Mesenchymal stem cell (in vitro differentiated cells and primary cell): Measurements from ENCODE around the gene DCST1.

Source experiments
- DNase-seq: peaks from one replicate; pipeline ENCODE4 v3.0.0-alpha.2; 2013
- H2AFZ ChIP-seq: one replicate; pipeline ENCODE4 v1.6.1; 2013; ENCODE audit warnings: low read depth, mild to moderate bottlenecking, control low read depth, inconsistent platforms, low read length, moderate library complexity
- H2AK5ac ChIP-seq: 2 replicates; pipeline ENCODE4 v1.6.1; 2013; ENCODE audit warnings: low read length, moderate library complexity, mild to moderate bottlenecking, inconsistent platforms; ENCODE audit not compliant: severe bottlenecking
- H2BK120ac ChIP-seq: one replicate; pipeline ENCODE4 v1.6.1; 2013; ENCODE audit warnings: low read depth, mild to moderate bottlenecking, inconsistent platforms, low read length, moderate library complexity
- H2BK12ac ChIP-seq, 2 experiments: one replicate each; pipeline ENCODE4 v1.6.1; 2013; ENCODE audit warnings: inconsistent platforms in 2 of 2, low read length in 2 of 2, mild to moderate bottlenecking in 2 of 2, moderate library complexity in 2 of 2, control low read depth in 1 of 2
- H2BK15ac ChIP-seq: one replicate; pipeline ENCODE4 v1.6.1; 2013; ENCODE audit warnings: mild to moderate bottlenecking, low read depth, inconsistent platforms; ENCODE audit not compliant: poor library complexity, severe bottlenecking
- H2BK5ac ChIP-seq: 2 replicates; pipeline ENCODE4 v1.6.1; 2013; ENCODE audit warnings: low read depth, mild to moderate bottlenecking, low read length, control low read depth, inconsistent platforms; ENCODE audit not compliant: poor library complexity, severe bottlenecking
- H3K14ac ChIP-seq, 2 experiments: one replicate each; pipeline ENCODE4 v1.6.1; 2013; ENCODE audit warnings: inconsistent platforms in 2 of 2, low read length in 2 of 2, control low read depth in 1 of 2, mild to moderate bottlenecking in 1 of 2, moderate library complexity in 1 of 2
- H3K18ac ChIP-seq, 2 experiments: one replicate each; pipeline ENCODE4 v1.6.1; 2013; ENCODE audit warnings: inconsistent platforms in 2 of 2, low read length in 2 of 2, control low read depth in 1 of 2, low read depth in 1 of 2, mild to moderate bottlenecking in 1 of 2
- H3K23ac ChIP-seq, 2 experiments: one replicate each; pipeline ENCODE4 v1.6.1; 2013; ENCODE audit warnings: inconsistent platforms in 2 of 2, low read length in 2 of 2, mild to moderate bottlenecking in 2 of 2, moderate library complexity in 2 of 2, control low read depth in 1 of 2
- H3K27ac ChIP-seq: 2 replicates; pipeline ENCODE4 v1.5.1; 2013; ENCODE audit warnings: mild to moderate bottlenecking, moderate library complexity, low read length, control low read depth, inconsistent platforms; ENCODE audit not compliant: poor library complexity, severe bottlenecking
- H3K27me3 ChIP-seq, 2 experiments: 2 replicates each; pipeline versions ENCODE4 v1.6.1 to v1.7.0; 2013; ENCODE audit warnings: low read length in 2 of 2, mild to moderate bottlenecking in 2 of 2, moderate library complexity in 2 of 2, control low read depth in 1 of 2, inconsistent platforms in 1 of 2; ENCODE audit not compliant: control insufficient read depth in 1 of 2, insufficient read depth in 1 of 2
- H3K36me3 ChIP-seq, 2 experiments: 2 replicates each; pipeline versions ENCODE4 v1.6.1 to v1.7.0; 2013; ENCODE audit warnings: low read length in 2 of 2, control low read depth in 1 of 2, inconsistent platforms in 1 of 2, low read depth in 1 of 2, mild to moderate bottlenecking in 1 of 2; ENCODE audit not compliant: insufficient read depth in 2 of 2, control insufficient read depth in 1 of 2
- H3K4ac ChIP-seq, 2 experiments: one replicate each; pipeline ENCODE4 v1.6.1; 2013; ENCODE audit warnings: inconsistent platforms in 2 of 2, low read length in 2 of 2, mild to moderate bottlenecking in 2 of 2, moderate library complexity in 2 of 2, control low read depth in 1 of 2, low read depth in 1 of 2
- H3K4me1 ChIP-seq: 2 replicates; pipeline ENCODE4 v1.6.1; 2013; ENCODE audit warnings: low read depth, low read length, control low read depth; ENCODE audit not compliant: control insufficient read depth, insufficient read depth
- H3K4me2 ChIP-seq: 2 replicates; pipeline ENCODE4 v1.6.1; 2013; ENCODE audit warnings: low read length, mild to moderate bottlenecking, inconsistent platforms; ENCODE audit not compliant: poor library complexity, severe bottlenecking
- H3K4me3 ChIP-seq, 2 experiments: 2 replicates each; pipeline versions ENCODE4 v1.5.1 to v1.7.0; 2013; ENCODE audit warnings: low read length in 2 of 2, mild to moderate bottlenecking in 2 of 2, control low read depth in 1 of 2, low read depth in 1 of 2; ENCODE audit not compliant: insufficient read depth in 1 of 2
- H3K79me1 ChIP-seq: replicated peaks from 2 replicates; pipeline ENCODE4 v1.6.1; 2013; ENCODE audit warnings: mild to moderate bottlenecking, control low read depth, low read length, inconsistent platforms; ENCODE audit not compliant: poor library complexity, severe bottlenecking
- H3K9ac ChIP-seq: 2 replicates; pipeline ENCODE4 v1.7.0; 2013; ENCODE audit warnings: mild to moderate bottlenecking, low read length, moderate library complexity
- H3K9me3 ChIP-seq: 2 replicates; pipeline ENCODE4 v1.7.0; 2013; ENCODE audit warnings: mild to moderate bottlenecking, low read length; ENCODE audit not compliant: control insufficient read depth
- H4K8ac ChIP-seq: one replicate; pipeline ENCODE4 v1.6.1; 2013; ENCODE audit warnings: inconsistent platforms, mild to moderate bottlenecking, low read length, moderate library complexity
- H4K91ac ChIP-seq: one replicate; pipeline ENCODE4 v1.6.1; 2013; ENCODE audit warnings: mild to moderate bottlenecking, low read length, inconsistent platforms
- WGBS: methylation state at CpG from one replicate; pipeline ENCODE4 v1.1.7; 2013; ENCODE audit warnings: mixed read lengths; 5-methylcytosine and 5-hydroxymethylcytosine counted together

The DCST1 gene

GRCh38 chr1:155083865-155084721 lies 50.5 kb downstream of the DCST1 start:
- Histone ChIP-seq H2BK120ac (no peak overlapping the region), H3K27ac (no peak overlapping the region), H3K4me2 (peak overlapping the region; percentile 62), H3K4me1 (peaks cover 59% of the 10 kb centered on the region), H3K18ac (no peak overlapping the region), H3K14ac (peak overlapping the region in 1 of 2 experiments; percentile 6), H2BK12ac (peak overlapping the region in 1 of 2 experiments; percentile 0), H4K8ac (peak overlapping the region; percentile 65), H4K91ac (no peak overlapping the region), H2BK15ac (peak overlapping the region; percentile 21), H3K9me3 (no peaks in the 10 kb centered on the region), H3K36me3 (peaks cover 0 to 4% of the 10 kb centered on the region in 2 experiments), H3K27me3 (peaks cover 51 to 52% of the 10 kb centered on the region in 2 experiments), H3K4ac (peak overlapping the region in 1 of 2 experiments; percentile 37), H2AFZ (peak overlapping the region; percentile 44), H2BK5ac (no peak overlapping the region), H3K79me1 (no peaks in the 10 kb centered on the region), H2AK5ac (no peak overlapping the region), H3K9ac (peak overlapping the region; percentile 81), H3K4me3 (peak overlapping the region in 1 of 2 experiments; percentile 84), H3K23ac (no peak overlapping the region)
- DNase-seq: peak; percentile 48
- WGBS: 46% methylated on average over 16 of the region's 21 CpGs

- H2BK12ac ChIP-seq: peak overlapping the region in 1 of 2 experiments; percentile 8
- peak; percentile 96 for DNase-seq
- H3K9ac ChIP-seq: peak overlapping the region; percentile 81
- under 1% methylated on average over 67 of the region's 67 CpGs for WGBS
- peaks cover 51% of the 10 kb centered on the region for H3K4me1 ChIP-seq
- no peak overlapping the region for H2BK5ac ChIP-seq
- no peak overlapping the region for H2BK15ac ChIP-seq
- H2AK5ac ChIP-seq: no peak overlapping the region
- no peak overlapping the region for H3K14ac ChIP-seq
- H2BK120ac ChIP-seq: peak overlapping the region; percentile 23
- no peaks in the 10 kb centered on the region for H3K79me1 ChIP-seq
- no peak overlapping the region for H3K23ac ChIP-seq
- peak overlapping the region; percentile 89 for H3K27ac ChIP-seq
- peak overlapping the region; percentile 72 for H2AFZ ChIP-seq
- no peak overlapping the region for H4K91ac ChIP-seq
- H3K4me2 ChIP-seq: peak overlapping the region; percentile 92
- peak overlapping the region in 1 of 2 experiments; percentile 46 for H3K18ac ChIP-seq
- H4K8ac ChIP-seq: peak overlapping the region; percentile 77
- H3K9me3 ChIP-seq: no peaks in the 10 kb centered on the region
- H3K27me3 ChIP-seq: peaks cover 43 to 44% of the 10 kb centered on the region in 2 experiments
- no peak overlapping the region for H3K4ac ChIP-seq
- H3K36me3 ChIP-seq: peaks cover 0 to 4% of the 10 kb centered on the region in 2 experiments
- H3K4me3 ChIP-seq: peak overlapping the region; percentile 73 to 84
These were observed 51.3 kb downstream of the DCST1 start for GRCh38 chr1:155084722-155085503.

GRCh38 chr1:155085504-155086127 lies 52.0 kb downstream of the DCST1 start:
- peak overlapping the region; percentile 64 for H3K9ac ChIP-seq
- H3K4me1 ChIP-seq: peaks cover 44% of the 10 kb centered on the region
- no peak overlapping the region for H2AK5ac ChIP-seq
- H2BK120ac ChIP-seq: no peak overlapping the region
- H3K18ac ChIP-seq: no peak overlapping the region
- H3K27me3 ChIP-seq: peaks cover 36 to 39% of the 10 kb centered on the region in 2 experiments
- H3K27ac ChIP-seq: peak overlapping the region; percentile 15
- peak overlapping the region; percentile 83 for H2AFZ ChIP-seq
- no peak overlapping the region for H3K23ac ChIP-seq
- H3K4ac ChIP-seq: no peak overlapping the region
- 3% methylated on average over 24 of the region's 32 CpGs for WGBS
- H3K14ac ChIP-seq: no peak overlapping the region
- H2BK12ac ChIP-seq: peak overlapping the region in 1 of 2 experiments; percentile 0
- no peaks in the 10 kb centered on the region for H3K79me1 ChIP-seq
- no peak overlapping the region for H2BK15ac ChIP-seq
- H4K91ac ChIP-seq: no peak overlapping the region
- H3K4me3 ChIP-seq: peak overlapping the region; percentile 73 to 84
- peak overlapping the region; percentile 92 for H3K4me2 ChIP-seq
- no peak overlapping the region for H2BK5ac ChIP-seq
- peak; percentile 55 for DNase-seq
- H4K8ac ChIP-seq: no peak overlapping the region
- peaks cover 0 to 4% of the 10 kb centered on the region in 2 experiments for H3K36me3 ChIP-seq
- H3K9me3 ChIP-seq: no peaks in the 10 kb centered on the region
